Activated T-cell treated with anti-CD3 and anti-CD28 coated beads, Interleukin-2, amount 50 U/mL, for 24 hours (primary cell): ENCODE data around the gene STX18.
"Not testable (repeated sequence)": the region's sequence is repeated elsewhere in the genome, so short reads cannot be mapped to it uniquely, and the experiment has no call there.

Source experiments
- DNase-seq: peaks from one replicate; pipeline ENCODE4 v3.0.0-alpha.2; 2020
- H3K27ac Mint-ChIP-seq: 2 replicates; pipeline ENCODE4 v1.8.0; 2020; ENCODE audit warnings: mild to moderate bottlenecking, mixed read lengths
- H3K27me3 Mint-ChIP-seq: 2 replicates; pipeline ENCODE4 v1.8.0; 2020; ENCODE audit warnings: mixed read lengths
- H3K36me3 Mint-ChIP-seq: 2 replicates; pipeline ENCODE4 v1.8.0; 2020; ENCODE audit warnings: low read depth, mixed read lengths
- H3K4me1 Mint-ChIP-seq: 2 replicates; pipeline ENCODE4 v1.8.0; 2020; ENCODE audit warnings: low read depth, mixed read lengths
- H3K4me3 Mint-ChIP-seq: 2 replicates; pipeline ENCODE4 v1.8.0; 2020; ENCODE audit warnings: mild to moderate bottlenecking, moderate library complexity, mixed read lengths
- H3K9me3 Mint-ChIP-seq: 2 replicates; pipeline ENCODE4 v1.8.0; 2020; ENCODE audit warnings: mixed read lengths

Gene STX18

GRCh38 chr4:4568806-4569427, 27.1 kb upstream of the STX18 start:
- H3K4me1 Mint-ChIP-seq = no peaks in the 10 kb centered on the region
- no peak overlapping the region for H3K4me3 Mint-ChIP-seq
- no peak overlapping the region for H3K27ac Mint-ChIP-seq
- H3K27me3 Mint-ChIP-seq = no peaks in the 10 kb centered on the region
- DNase-seq = no peak
- H3K9me3 Mint-ChIP-seq = no peaks in the 10 kb centered on the region
- peaks cover 30% of the 10 kb centered on the region for H3K36me3 Mint-ChIP-seq

GRCh38 chr4:4566359-4566758, 24.5 kb upstream of the STX18 start:
- not testable (repeated sequence) for H3K4me1 Mint-ChIP-seq, DNase-seq, H3K27me3 Mint-ChIP-seq, H3K4me3 Mint-ChIP-seq, H3K27ac Mint-ChIP-seq, H3K9me3 Mint-ChIP-seq
- H3K36me3 Mint-ChIP-seq = peaks cover 45% of the 10 kb centered on the region

- peaks cover 5% of the 10 kb centered on the region for H3K4me1 Mint-ChIP-seq
- no peaks in the 10 kb centered on the region for H3K9me3 Mint-ChIP-seq
- peaks cover 53% of the 10 kb centered on the region for H3K36me3 Mint-ChIP-seq
- no peak overlapping the region for H3K27ac Mint-ChIP-seq
- H3K4me3 Mint-ChIP-seq = no peak overlapping the region
- H3K27me3 Mint-ChIP-seq = no peaks in the 10 kb centered on the region
- DNase-seq = no peak
Observed at GRCh38 chr4:4564522-4564921, 22.7 kb upstream of the STX18 start.

GRCh38 chr4:4560642-4561041, 18.8 kb upstream of the STX18 start:
- Mint-ChIP-seq H3K9me3 (no peaks in the 10 kb centered on the region), H3K36me3 (peaks cover 50% of the 10 kb centered on the region), H3K4me1 (peaks cover 8% of the 10 kb centered on the region), H3K27me3 (no peaks in the 10 kb centered on the region), H3K4me3 (no peak overlapping the region), H3K27ac (no peak overlapping the region)
- DNase-seq = no peak

GRCh38 chr4:4560136-4560535, 18.3 kb upstream of the STX18 start:
- no peak for DNase-seq
- Mint-ChIP-seq H3K27ac (no peak overlapping the region), H3K36me3 (peaks cover 52% of the 10 kb centered on the region), H3K9me3 (no peaks in the 10 kb centered on the region), H3K4me3 (no peak overlapping the region), H3K4me1 (peaks cover 8% of the 10 kb centered on the region), H3K27me3 (no peaks in the 10 kb centered on the region)

- peaks cover 51% of the 10 kb centered on the region for H3K36me3 Mint-ChIP-seq
- H3K4me3 Mint-ChIP-seq = no peak overlapping the region
- H3K9me3 Mint-ChIP-seq = no peaks in the 10 kb centered on the region
- H3K27ac Mint-ChIP-seq = peak overlapping the region; percentile 29
- DNase-seq = no peak
- no peaks in the 10 kb centered on the region for H3K27me3 Mint-ChIP-seq
- H3K4me1 Mint-ChIP-seq = peaks cover 8% of the 10 kb centered on the region
Observed at GRCh38 chr4:4559596-4559995, 17.7 kb upstream of the STX18 start.

- no peak for DNase-seq
- Mint-ChIP-seq H3K36me3 (peaks cover 53% of the 10 kb centered on the region), H3K4me3 (no peak overlapping the region), H3K27ac (no peak overlapping the region), H3K27me3 (no peaks in the 10 kb centered on the region), H3K4me1 (peaks cover 8% of the 10 kb centered on the region), H3K9me3 (no peaks in the 10 kb centered on the region)
Observed at GRCh38 chr4:4558881-4559280, 17.0 kb upstream of the STX18 start.

- peaks cover 8% of the 10 kb centered on the region for H3K4me1 Mint-ChIP-seq
- peaks cover 65% of the 10 kb centered on the region for H3K36me3 Mint-ChIP-seq
- H3K27ac Mint-ChIP-seq = no peak overlapping the region
- no peak overlapping the region for H3K4me3 Mint-ChIP-seq
- DNase-seq = no peak
- no peaks in the 10 kb centered on the region for H3K27me3 Mint-ChIP-seq
- H3K9me3 Mint-ChIP-seq = no peaks in the 10 kb centered on the region
Observed at GRCh38 chr4:4555916-4556315, 14.1 kb upstream of the STX18 start.

GRCh38 chr4:4554234-4554633, 12.4 kb upstream of the STX18 start:
- peaks cover 70% of the 10 kb centered on the region for H3K36me3 Mint-ChIP-seq
- H3K27ac Mint-ChIP-seq = no peak overlapping the region
- no peaks in the 10 kb centered on the region for H3K9me3 Mint-ChIP-seq

GRCh38 chr4:4552042-4552441, 10.2 kb upstream of the STX18 start:
- H3K4me3 Mint-ChIP-seq, H3K9me3 Mint-ChIP-seq, H3K4me1 Mint-ChIP-seq, H3K27me3 Mint-ChIP-seq, H3K27ac Mint-ChIP-seq, DNase-seq: not testable (repeated sequence)
- peaks cover 89% of the 10 kb centered on the region for H3K36me3 Mint-ChIP-seq

More at GRCh38 chr4:4554234-4554633, 12.4 kb upstream of the STX18 start:
- Mint-ChIP-seq H3K4me3 (no peak overlapping the region), H3K27me3 (no peaks in the 10 kb centered on the region), H3K4me1 (peaks cover under 1% of the 10 kb centered on the region)
- no peak for DNase-seq

- not testable (repeated sequence) for H3K27ac Mint-ChIP-seq, H3K4me1 Mint-ChIP-seq, H3K27me3 Mint-ChIP-seq, H3K9me3 Mint-ChIP-seq, H3K4me3 Mint-ChIP-seq, DNase-seq
- peaks cover 94% of the 10 kb centered on the region for H3K36me3 Mint-ChIP-seq
Observed at GRCh38 chr4:4550161-4550560, 8.3 kb upstream of the STX18 start.

GRCh38 chr4:4549534-4549933, 7.7 kb upstream of the STX18 start:
- H3K4me1 Mint-ChIP-seq = no peaks in the 10 kb centered on the region
- no peak for DNase-seq
- H3K9me3 Mint-ChIP-seq = no peaks in the 10 kb centered on the region
- no peaks in the 10 kb centered on the region for H3K27me3 Mint-ChIP-seq
- no peak overlapping the region for H3K4me3 Mint-ChIP-seq
- H3K36me3 Mint-ChIP-seq = peaks cover 96% of the 10 kb centered on the region
- H3K27ac Mint-ChIP-seq = no peak overlapping the region

- Mint-ChIP-seq H3K4me1 (peaks cover 46% of the 10 kb centered on the region), H3K9me3 (no peaks in the 10 kb centered on the region), H3K36me3 (peaks cover 49% of the 10 kb centered on the region), H3K27me3 (no peaks in the 10 kb centered on the region), H3K27ac (peak overlapping the region; percentile 91), H3K4me3 (peak overlapping the region; percentile 90)
- no peak for DNase-seq
Observed at GRCh38 chr4:4542774-4543485, 1.1 kb upstream of the STX18 start.

GRCh38 chr4:4541040-4541631, 712 bp downstream of the STX18 start:
- H3K9me3 Mint-ChIP-seq = no peaks in the 10 kb centered on the region
- peaks cover 40% of the 10 kb centered on the region for H3K36me3 Mint-ChIP-seq
- H3K4me1 Mint-ChIP-seq = peaks cover 61% of the 10 kb centered on the region
- DNase-seq = no peak
- peak overlapping the region; percentile 91 for H3K27ac Mint-ChIP-seq
- no peaks in the 10 kb centered on the region for H3K27me3 Mint-ChIP-seq
- peak overlapping the region; percentile 90 for H3K4me3 Mint-ChIP-seq

- peaks cover 74% of the 10 kb centered on the region for H3K4me1 Mint-ChIP-seq
- no peak overlapping the region for H3K4me3 Mint-ChIP-seq
- no peaks in the 10 kb centered on the region for H3K27me3 Mint-ChIP-seq
- no peak for DNase-seq
- H3K27ac Mint-ChIP-seq = no peak overlapping the region
- no peaks in the 10 kb centered on the region for H3K9me3 Mint-ChIP-seq
- peaks cover 24% of the 10 kb centered on the region for H3K36me3 Mint-ChIP-seq
Observed at GRCh38 chr4:4539481-4539880, 2.4 kb downstream of the STX18 start.
